ENCODE data around the gene GPR35. TPM values are rescaled to one million over a fixed set of nuclear protein-coding genes. Genes with fewer than 3 reads are reported as not detected.

Gene GPR35
- total RNA-seq, 1 donor from 2014 or later = 1.6 TPM

DNA sequence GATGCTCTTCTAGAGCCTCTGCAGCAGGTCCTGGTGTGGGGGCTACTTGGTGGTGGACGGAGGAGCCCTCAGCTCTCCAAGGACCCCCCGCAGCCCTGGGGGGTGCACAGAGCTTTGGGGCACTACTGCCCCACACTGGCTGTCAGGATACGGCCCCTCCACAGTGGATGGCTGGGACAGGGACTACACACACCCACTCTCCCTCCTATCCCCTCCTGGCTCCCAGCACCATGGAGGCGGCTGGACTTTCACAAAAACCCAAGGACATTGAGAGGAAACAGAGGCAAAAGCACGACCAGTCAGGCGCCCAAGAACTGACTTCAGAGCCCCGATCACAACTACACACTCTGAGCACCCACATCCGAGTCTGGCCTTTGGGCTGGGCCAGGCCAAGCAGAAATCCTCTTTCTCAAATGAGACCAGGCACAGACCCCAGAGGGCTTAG, 12.6 kb downstream of the GPR35 start:
- DNase-seq (ENCODE audit: low read depth) = no peak

DNA sequence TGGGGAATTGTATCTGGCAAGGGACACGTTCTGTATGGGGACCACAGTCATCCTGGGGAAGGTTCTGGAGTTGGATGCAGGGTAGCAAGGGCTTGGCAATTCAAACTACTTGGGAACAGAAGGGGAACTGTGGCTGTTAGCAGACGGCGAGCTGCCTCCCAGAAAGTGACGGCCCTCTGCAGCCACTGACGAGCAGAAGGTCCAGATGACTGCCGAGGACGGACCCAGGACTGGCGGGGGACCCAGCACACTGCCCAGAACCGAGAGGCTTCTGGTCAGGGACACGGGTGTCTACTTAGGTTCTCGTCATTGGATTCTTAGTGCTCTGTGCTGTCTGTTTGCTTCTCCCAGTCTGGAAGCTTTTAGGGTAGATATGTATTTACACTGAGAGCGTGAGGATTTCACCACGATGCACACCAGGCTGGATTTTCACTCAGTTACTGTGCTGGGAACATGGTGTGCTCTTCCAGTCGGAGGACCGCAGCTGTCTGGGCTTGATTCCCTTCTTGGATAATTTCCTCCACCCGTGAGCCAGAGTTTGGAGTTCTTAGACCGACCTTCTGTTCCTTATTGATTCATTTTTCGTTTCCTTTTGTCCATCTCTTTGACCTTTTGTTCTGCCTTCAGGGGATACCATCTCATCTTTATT, 13.4 kb downstream of the GPR35 start:
- DNase-seq (ENCODE audit: low read depth) = no peak

DNA sequence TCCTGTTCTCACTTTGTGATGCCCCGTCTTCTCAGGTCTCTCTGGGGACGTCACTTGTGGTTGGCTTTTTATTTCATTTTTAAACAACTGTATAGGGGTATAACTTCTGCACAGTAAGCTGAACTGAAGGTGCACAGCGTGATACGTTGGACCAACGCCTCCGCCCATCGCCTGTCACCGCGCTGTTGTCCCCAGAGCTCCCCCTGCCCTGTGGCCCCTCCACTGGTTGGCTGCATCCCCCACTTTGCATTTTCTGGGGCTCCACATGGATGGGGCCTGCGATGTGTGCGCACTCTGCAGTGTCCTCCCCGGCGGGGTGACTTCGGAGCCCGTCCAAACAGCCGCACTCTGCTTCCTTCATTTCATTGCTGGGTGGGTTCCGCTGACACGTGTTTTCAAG, 14.3 kb downstream of the GPR35 start:
- DNase-seq (ENCODE audit: low read depth) = no peak

DNA sequence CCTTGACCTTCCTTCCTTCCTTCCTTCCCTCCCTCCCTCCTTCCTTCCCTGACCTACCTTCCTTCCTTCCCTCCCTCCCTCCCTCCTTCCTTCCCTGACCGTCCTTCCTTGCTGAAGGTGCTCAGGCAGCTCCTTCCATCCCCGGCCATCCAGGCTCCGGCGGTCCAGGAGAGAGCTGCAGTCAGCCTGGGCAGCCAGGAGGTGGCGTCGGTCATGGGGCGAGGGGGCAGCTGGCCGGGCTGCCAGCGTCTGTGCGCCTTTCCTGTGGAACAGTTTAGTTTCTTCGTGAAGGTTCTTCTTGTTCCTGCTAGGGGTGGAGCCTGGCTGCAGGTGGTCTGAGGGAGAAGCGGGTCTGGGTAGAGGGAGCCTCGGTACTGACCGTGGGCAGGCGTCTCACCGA, 15.7 kb downstream of the GPR35 start:
- DNase-seq (ENCODE audit: low read depth) = no peak

DNA sequence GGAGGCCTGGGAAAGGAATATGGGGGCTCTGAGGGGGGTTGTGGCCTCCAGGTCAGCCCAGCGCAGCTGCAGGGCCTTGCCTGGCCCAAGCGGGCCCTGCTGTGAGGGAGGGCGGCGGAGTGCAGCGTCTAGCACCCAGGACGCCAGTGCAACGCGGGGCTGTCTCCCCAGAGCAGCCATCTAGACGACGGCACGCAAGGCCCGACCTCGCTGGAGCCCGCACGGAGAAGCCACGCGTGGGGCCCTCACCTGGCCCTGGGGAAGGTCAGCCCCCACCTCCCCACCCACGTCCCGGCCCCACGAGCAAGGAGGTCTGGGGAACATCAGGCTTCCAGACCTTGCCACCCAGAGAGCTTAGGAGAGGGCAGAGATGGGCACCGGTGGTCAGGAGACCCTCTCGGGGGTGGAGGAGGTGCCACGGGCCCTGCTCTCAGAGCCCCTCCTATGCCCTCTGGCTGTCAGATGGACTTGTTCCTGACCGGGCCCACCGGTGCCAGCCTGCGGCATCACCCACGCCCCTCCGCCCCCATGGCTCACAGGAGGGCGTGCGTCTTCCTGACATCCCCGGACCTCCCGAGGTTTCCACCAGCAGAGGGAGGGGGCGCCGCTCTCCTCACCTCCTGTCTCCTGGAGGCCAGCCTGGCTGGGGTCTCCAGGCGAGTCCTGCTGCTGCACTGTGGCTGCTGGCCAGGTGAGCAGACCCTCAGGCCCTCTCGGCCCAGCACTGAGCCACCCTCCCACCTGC, 17.0 kb downstream of the GPR35 start:
- DNase-seq (ENCODE audit: low read depth) = no peak

DNA sequence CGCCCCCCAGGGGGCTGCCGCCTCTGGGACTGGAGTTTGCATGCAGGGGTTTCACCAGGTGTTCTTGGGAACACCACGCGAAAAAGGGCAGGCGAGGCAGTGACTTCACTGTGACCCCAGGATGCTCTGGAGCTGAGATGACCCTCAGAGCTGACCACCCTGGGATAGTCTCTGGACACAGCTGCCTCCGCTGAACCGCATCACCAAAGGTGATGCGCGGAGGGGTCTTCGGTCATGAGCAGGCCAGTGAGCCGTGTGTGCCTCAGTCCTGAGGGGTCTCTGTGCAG, 17.5 kb downstream of the GPR35 start:
- no peak for DNase-seq (ENCODE audit: low read depth)

DNA sequence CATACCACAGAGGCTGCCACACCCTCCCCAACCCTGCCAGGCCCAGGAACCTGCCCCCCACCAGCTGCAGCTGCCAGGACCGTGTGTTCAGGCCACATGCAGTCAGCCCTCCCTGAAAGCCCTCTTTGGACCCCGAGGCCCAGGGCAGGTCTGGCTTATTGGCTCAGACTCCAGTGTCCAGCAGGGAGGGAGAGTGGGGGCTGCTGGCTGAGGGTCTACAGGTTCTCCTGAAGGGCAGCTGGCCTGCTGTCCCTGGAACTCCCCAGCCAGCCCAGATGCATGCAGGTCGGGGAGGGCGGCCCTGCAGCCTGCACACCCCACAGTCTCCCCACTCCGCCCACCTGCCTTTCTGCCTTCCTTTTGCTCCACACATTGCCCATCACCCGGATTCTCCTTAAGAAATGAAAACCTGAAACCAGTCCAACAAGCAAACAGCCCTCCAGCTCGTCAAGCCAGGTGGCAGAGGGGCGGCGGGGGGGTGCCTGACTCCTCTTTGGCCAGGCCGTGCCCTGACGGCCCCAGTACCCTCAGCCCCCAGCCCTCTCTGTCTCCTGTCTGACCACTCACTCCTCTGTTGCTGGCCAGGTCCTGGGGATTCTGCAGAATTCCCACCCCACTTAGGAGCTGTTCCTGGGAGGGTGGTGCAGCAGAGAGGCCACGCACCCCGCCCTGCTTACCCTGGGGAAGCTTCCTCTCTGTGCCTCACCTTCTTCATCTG, 18.0 kb downstream of the GPR35 start:
- no peak for DNase-seq (ENCODE audit: low read depth)

DNA sequence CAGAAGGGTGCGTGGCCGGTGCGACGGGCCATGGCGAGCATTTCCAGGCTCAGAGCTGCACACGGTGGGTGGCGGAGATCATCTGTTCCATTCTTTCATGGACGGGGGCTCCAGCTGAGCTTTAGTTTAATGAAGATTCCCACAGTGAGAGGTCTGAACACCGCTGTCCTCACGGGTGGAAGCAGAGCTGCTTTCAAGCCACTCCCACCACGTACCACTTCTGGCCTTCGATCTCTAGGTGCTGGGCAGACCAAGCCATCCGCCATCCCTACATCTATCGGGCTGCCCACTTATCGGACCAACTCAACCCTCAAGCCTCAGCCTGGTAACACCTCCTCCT, 18.5 kb downstream of the GPR35 start:
- no peak for DNase-seq (ENCODE audit: low read depth)

DNA sequence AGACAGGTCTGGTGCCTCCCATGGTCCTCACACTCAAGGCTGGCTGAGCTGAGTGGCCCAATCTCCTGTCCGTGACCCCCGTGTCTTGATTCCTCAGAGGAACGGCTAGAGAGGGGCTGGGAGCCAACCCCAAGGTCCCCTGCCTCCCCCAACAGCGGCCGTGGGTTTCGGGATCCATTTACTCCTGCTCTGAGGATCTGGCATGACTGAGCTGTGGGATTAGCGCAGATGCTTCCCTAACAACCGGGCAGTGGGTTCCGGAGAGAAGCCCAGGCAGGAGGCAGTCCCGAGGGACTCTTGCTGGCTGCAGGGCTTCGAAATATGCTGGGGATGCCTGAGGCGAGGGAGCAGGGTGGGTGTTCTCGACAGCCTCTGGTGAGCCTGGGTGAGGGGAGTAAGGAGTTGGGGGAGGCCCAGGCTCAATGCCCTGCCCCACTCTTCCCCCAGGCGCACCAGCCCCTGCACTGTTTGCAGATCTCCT, 18.9 kb downstream of the GPR35 start:
- no peak for DNase-seq (ENCODE audit: low read depth)

DNA sequence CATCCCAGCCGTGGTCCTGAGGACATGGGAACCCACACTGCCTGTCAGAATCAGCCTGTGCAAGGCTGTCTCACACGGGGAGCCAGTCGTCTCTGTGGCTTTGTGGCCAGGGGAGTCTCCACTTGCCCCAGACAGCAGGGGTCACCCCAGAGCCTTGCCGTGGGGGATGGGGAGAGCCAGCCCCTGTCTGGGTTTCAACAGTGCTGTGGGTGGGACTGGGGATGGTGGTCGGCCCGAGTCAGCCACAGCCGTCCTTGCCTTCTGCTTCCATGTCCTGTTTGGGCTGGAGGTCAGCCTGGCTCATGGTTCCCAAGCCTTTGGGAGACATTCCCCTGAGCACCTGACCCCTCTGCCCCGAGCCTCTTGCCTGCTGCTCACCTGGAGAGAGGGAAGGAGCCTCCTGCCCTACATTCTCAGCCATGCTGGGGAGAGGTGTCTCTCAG, 19.6 kb downstream of the GPR35 start:
- DNase-seq (ENCODE audit: low read depth) = no peak

DNA sequence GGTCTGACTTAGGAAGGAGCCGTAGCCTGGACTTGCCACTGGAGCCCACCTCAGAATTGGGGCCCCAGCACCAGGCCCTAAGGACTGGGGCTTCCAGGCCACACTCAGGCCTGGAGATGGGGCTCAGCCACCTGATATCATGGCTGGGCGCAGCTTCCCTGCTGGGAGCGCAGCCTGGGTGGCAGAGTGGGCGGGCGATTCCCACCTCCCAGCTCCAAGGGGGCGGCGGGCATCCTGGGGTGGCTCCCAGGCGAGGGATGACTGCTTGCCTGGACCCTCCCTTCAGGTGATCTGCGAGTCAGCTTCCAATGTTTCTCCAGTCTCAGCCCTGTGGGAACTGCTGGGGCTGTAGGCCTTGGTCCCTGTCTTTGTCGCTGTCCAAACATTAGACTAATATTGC, 20.1 kb downstream of the GPR35 start:
- DNase-seq (ENCODE audit: low read depth) = no peak

DNA sequence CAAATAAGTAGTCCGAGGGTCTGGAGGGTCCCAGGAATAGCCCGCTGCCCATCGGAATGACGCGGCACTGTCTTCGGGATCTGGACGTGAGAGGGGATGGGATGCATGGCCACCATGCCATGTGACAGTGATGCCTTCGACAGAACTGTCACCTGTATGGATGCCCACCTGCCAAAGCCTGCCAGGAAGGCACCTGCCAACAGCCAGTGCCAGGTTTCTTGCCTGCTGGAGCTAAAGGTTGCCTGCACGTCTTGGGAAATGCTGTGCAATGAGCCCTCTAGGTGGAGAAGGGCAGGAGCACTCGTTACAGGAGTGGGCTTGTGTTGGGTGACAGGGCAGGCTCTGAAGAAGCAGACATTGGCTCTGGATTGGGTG, 20.5 kb downstream of the GPR35 start:
- DNase-seq (ENCODE audit: low read depth) = no peak

DNA sequence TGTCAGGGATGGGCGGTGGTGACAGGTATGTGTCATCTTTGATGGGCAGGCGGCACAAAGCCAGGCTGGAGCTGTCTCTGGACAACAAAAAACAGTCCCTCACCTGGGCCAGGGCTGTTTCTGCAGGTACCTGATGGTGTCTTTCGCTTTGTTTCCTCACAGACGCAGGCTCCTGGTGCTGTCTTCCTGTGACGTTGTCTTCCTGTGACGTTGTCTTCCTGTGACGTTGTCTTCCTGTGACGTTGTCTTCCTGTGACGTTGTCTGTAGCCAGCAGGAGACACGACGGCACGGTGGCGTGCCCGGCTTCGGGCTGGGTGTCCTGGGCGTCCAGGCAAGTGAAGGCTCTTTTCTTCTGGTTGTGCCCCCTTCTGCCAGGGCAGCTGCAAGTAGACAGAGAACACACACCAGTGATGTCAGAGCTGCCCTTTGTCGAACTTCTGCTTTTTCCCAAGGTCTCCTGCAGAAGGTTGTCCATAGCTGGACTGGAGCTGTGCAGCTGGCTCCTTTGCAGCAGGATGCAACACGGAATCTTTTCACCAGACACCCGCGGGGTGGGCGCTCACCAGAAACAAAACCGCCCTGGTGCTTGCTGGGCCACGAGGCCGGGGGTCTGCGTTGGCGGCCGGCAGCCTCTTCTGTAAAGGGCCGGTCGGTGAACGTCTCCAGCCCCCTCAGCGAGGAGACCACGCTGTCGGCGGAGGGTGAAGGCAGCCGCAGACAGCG, 21.1 kb downstream of the GPR35 start:
- no peak for DNase-seq (ENCODE audit: low read depth)

DNA sequence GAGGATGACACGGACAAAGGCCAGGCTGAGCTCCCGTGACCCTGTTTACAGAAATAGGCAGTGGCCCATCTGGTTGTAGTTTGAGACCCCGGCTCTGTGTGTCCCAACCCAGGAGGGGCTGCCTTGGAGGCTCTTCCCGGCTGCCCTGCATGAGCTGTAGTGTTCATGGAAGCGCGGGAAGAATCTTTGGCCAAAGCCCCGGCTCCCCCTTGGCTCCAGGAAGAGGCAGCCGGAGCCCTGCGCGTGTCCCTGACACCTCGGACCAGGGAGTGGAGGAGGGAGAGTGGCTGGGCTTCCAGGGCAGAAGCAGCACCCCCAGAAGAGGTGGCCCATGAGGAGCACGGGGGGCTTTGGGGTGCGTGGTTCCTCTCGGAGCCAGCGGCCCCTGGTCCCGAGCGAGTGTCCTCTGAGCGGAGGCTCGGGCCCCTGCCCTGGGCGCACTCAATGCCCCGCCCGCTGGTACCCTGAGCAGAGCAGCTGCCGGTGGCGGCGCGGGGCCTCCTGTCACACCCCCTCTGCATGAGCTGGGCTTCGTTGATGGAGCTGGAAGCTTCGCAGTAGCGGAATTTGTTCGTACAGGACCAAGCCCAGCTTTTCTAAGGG, 21.7 kb downstream of the GPR35 start:
- DNase-seq (ENCODE audit: low read depth) = no peak

DNA sequence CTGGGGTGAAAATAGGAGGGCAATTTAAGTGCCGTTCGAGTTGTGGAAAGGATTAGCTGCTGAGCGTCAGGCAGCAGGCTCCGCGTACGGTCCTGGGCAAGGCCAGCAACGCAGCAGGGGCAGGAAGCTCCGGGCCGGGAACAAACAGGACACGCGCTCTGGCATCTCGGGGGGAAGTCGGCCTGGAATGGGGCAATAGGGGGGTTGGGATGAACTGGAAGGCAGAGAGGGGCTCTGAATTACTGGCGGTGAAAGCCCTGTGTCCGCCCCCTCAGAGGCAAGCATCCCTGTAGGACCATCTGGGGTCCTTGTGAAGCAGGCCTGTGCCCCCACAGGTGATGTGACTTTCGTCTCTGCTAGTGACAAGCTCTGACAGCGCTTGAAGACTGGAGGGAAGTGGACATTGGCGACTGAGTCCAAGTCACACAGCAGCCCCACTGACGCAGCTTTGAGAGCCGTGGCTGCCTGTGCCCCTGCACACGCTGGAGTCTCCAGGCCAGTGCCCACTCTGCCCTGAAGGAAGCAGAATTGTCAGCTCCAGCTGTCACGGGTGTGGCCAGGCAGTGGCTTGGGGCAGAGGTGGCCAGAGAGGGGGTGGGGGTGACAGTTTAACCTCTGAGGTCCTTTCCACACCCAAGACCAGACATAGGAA, 22.3 kb downstream of the GPR35 start:
- DNase-seq (ENCODE audit: low read depth) = no peak

DNA sequence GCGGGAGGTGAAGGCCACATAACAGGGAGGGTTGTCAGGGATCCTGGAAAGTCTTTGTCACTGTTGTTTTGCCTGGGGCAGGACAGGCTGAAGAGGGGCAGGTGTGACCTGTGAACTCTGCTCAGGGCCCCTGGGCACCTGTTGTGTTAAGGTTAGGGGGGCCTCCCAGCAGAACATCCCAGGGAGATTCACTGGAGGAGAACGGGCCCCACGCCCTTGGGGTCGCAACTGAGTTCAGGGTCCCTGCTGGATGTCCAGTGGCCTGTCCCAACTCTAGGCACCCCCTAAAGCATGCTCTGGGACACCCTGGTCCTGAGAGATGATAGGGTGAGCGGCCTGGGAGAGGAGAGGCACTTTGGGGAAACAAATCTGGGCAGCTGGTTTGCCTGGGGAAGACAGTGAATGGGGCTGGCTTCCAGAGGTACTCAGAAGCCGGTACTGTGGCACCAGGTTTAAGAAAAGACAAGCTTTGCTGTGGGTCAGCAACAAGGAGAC, 22.9 kb downstream of the GPR35 start:
- no peak for DNase-seq (ENCODE audit: low read depth)

DNA sequence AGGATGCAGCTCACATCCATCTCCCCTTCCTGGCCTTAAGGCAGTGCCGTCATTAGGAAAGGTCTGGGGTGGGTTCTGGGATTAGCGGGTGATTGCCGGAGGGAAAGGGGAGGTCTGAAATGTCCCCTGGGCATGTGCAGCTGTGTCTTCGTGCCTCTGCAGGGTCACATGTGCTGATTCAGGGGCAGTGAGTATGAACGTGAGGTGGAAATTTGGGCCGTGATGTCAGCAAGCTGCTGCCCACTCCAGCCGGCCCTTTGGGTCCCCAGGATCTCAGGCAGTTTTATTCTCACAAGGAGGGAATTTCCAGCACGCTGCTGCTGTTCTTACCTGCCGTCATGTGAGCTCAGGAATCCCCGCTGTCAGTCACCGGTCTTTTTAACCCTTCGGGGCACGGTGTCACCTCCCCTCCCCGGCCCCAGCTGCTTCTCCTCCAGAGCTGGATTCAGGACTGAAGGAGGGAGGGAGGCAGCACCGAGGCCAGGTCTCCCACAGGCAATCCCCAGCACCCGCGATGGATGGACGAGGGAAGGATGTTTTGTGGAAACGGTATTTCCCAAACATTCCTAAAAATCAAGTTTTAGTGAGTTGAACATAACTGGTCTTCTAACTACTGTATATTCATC, 23.5 kb downstream of the GPR35 start:
- DNase-seq (ENCODE audit: low read depth) = no peak

DNA sequence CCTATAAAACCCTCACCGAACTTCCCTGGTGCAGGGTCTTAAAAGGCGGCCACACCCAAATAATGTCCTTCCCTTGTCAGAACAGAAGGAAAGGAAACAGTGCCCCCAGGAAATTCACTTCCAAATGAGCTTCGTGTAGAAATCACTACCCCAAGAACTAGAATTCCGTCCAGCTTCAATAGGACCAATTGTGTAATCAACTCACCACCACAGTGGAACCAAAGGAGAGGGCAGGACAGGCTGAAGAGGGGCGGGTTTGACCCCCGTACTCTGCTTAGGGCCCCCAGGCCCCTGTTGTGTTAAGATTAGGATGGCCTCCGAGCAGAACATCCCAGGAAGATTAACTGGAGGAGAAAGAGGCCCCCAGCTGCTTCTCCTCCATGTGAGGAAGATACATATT, 24.1 kb downstream of the GPR35 start:
- DNase-seq (ENCODE audit: low read depth) = no peak

DNA sequence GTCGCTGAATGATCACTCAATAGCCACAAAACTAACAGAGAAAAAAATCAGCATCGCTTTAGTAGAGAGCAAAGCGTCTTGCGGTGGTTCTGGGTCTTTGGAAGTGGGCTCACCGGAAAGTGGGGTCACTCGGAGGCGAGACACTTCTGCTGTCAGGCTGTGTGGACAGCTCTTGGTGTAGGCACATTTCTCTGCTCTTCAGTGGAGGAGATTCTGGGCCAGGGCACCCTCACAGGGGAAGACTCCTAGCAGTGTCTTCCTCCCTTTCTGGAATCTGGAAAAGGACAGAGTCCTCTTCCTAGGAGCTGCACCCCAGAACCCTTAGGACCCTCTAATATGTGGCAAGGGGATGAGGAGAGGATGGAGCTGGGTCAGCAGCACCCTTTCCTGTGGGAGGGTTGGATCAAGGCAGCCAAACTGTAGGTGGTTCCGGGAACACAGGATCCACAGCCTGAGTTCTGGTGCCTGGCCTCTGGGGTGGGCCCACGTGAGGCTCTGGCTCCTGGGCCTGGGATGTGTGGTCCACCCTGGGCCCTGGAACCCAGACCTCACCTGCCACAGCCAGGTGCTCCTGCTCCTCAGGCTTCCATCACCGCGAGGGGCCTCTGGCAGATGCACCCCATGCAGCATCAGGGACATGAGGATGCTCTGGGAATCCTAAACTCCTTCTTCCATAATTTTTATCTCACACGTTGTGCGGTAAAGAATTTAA, 25.1 kb downstream of the GPR35 start:
- DNase-seq (ENCODE audit: low read depth) = no peak

DNA sequence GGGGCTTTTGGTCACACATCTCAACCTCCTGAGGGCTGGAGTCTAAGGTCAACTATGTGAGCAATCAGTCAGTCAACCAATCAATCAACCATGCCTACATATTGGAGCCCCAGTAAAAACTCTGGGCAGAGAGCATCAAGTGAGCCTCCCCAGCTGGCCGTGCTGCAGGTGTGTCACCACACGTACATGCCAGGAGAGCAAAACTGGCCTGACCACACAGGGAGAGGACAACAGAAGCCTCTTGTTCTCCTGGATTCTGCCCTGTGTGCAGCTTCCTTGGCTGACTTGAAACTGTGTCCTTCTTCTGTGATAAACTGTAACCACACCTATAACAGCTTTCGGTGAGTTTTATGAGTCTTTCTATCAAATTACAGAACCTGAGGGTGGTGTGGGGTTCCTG, 25.9 kb downstream of the GPR35 start:
- DNase-seq (ENCODE audit: low read depth) = no peak

Data from renal cortical epithelial cell (primary cell).